Stimulated activated effector memory CD8-positive, alpha-beta T cell treated with anti-CD3 and anti-CD28 coated beads, Interleukin-12 subunit alpha, Interleukin-12 subunit beta, amount 100 ng/mL, for 72 hours (primary cell): ENCODE results near the gene TECR.
A peak's percentile ranks its signal among the peaks of the same experiment; 100 is the strongest.
"Not testable (repeated sequence)": the region's sequence is repeated elsewhere in the genome, so short reads cannot be mapped to it uniquely, and the experiment has no call there.

Experiments used
- ATAC-seq: fragments of 150-1000 bp; cut with Tn5 transposase; 2 replicates; pipeline ENCODE4 v1.10.0; 2021
- DNase-seq, 2 donors: peaks; one replicate each; pipeline ENCODE4 v3.0.0; 2021 to 2022; ENCODE audit warnings: low spot score in 2 of 2
- H3K27ac Mint-ChIP-seq: one replicate; pipeline ENCODE4 v1.8.0; 2022; ENCODE audit warnings: mild to moderate bottlenecking, mixed read lengths
- H3K36me3 Mint-ChIP-seq: one replicate; pipeline ENCODE4 v1.8.0; 2022; ENCODE audit warnings: mild to moderate bottlenecking, mixed read lengths
- H3K4me1 Mint-ChIP-seq: one replicate; pipeline ENCODE4 v1.8.0; 2022; ENCODE audit warnings: mixed read lengths
- H3K4me3 Mint-ChIP-seq: one replicate; pipeline ENCODE4 v1.8.0; 2022; ENCODE audit warnings: mild to moderate bottlenecking, mixed read lengths
- H3K9me3 Mint-ChIP-seq: one replicate; pipeline ENCODE4 v1.8.0; 2022; ENCODE audit warnings: mixed read lengths

TECR gene

GRCh38 chr19:14575428-14575980 lies 46.1 kb downstream of the TECR start:
- DNase-seq (no peak), ATAC-seq (no peak)
- H3K36me3 Mint-ChIP-seq, result peaks cover 4% of the 10 kb centered on the region
- peaks cover 31% of the 10 kb centered on the region for H3K4me1 Mint-ChIP-seq
- no peak overlapping the region for H3K27ac Mint-ChIP-seq
- H3K4me3 Mint-ChIP-seq, result no peak overlapping the region
- no peaks in the 10 kb centered on the region for H3K9me3 Mint-ChIP-seq

GRCh38 chr19:14576363-14576762 lies 47.0 kb downstream of the TECR start:
- H3K9me3 Mint-ChIP-seq, result no peaks in the 10 kb centered on the region
- no peak overlapping the region for H3K27ac Mint-ChIP-seq
- H3K4me1 Mint-ChIP-seq, result peaks cover 27% of the 10 kb centered on the region
- no peak overlapping the region for H3K4me3 Mint-ChIP-seq
- no peak for DNase-seq
- peaks cover 5% of the 10 kb centered on the region for H3K36me3 Mint-ChIP-seq
- ATAC-seq, result no peak

GRCh38 chr19:14577264-14577663 lies 47.9 kb downstream of the TECR start:
- no peaks in the 10 kb centered on the region for H3K9me3 Mint-ChIP-seq
- no peak for ATAC-seq
- peaks cover 5% of the 10 kb centered on the region for H3K36me3 Mint-ChIP-seq
- peaks cover 20% of the 10 kb centered on the region for H3K4me1 Mint-ChIP-seq
- no peak overlapping the region for H3K4me3 Mint-ChIP-seq
- peak overlapping the region; percentile 80 for H3K27ac Mint-ChIP-seq
- DNase-seq, result no peak

GRCh38 chr19:14577885-14578427 lies 48.6 kb downstream of the TECR start:
- no peak for DNase-seq
- ATAC-seq, result no peak
- Mint-ChIP-seq H3K9me3 (no peaks in the 10 kb centered on the region), H3K36me3 (peaks cover 5% of the 10 kb centered on the region), H3K27ac (peak overlapping the region; percentile 80), H3K4me3 (no peak overlapping the region), H3K4me1 (peaks cover 20% of the 10 kb centered on the region)

- peak; percentile 2 for ATAC-seq
- H3K36me3 Mint-ChIP-seq, result peaks cover 5% of the 10 kb centered on the region
- no peak overlapping the region for H3K4me3 Mint-ChIP-seq
- H3K4me1 Mint-ChIP-seq, result peaks cover 13% of the 10 kb centered on the region
- peak overlapping the region; percentile 12 for H3K27ac Mint-ChIP-seq
- DNase-seq, result no peak
- no peaks in the 10 kb centered on the region for H3K9me3 Mint-ChIP-seq
Observed at GRCh38 chr19:14580623-14581237, 51.3 kb downstream of the TECR start.

- peaks cover 22% of the 10 kb centered on the region for H3K4me1 Mint-ChIP-seq
- peak within 1 kb of the TSS; percentile 65 for H3K27ac Mint-ChIP-seq
- ATAC-seq (no peak), DNase-seq (no peak)
- H3K4me3 Mint-ChIP-seq, result peak within 1 kb of the TSS; percentile 39
- H3K36me3 Mint-ChIP-seq, result peaks cover 13% of the 10 kb centered on the region
- no peaks in the 10 kb centered on the region for H3K9me3 Mint-ChIP-seq
Observed at GRCh38 chr19:14582894-14583340, 53.5 kb downstream of the TECR start, which contains the start of gene CLEC17A. Gene CLEC17A, plus strand, starts transcription at chr19:14583084. Its CDS starts 77 bp downstream, at chr19:14583161.

GRCh38 chr19:14584372-14584771 lies 55.0 kb downstream of the TECR start:
- peak overlapping the region; percentile 39 for H3K4me3 Mint-ChIP-seq
- H3K4me1 Mint-ChIP-seq, result peaks cover 30% of the 10 kb centered on the region
- not testable (repeated sequence) for H3K27ac Mint-ChIP-seq, H3K9me3 Mint-ChIP-seq, ATAC-seq, DNase-seq
- H3K36me3 Mint-ChIP-seq, result peaks cover 13% of the 10 kb centered on the region

GRCh38 chr19:14585187-14585586 lies 55.8 kb downstream of the TECR start:
- Mint-ChIP-seq H3K4me1 (peaks cover 30% of the 10 kb centered on the region), H3K36me3 (peaks cover 13% of the 10 kb centered on the region), H3K27ac (peak overlapping the region; percentile 77), H3K4me3 (peak overlapping the region; percentile 27)
- not testable (repeated sequence) for H3K9me3 Mint-ChIP-seq
- ATAC-seq, result peak; percentile 97
- DNase-seq, result peak in 1 of 2 donors; percentile 72

GRCh38 chr19:14589433-14589832 lies 60.0 kb downstream of the TECR start:
- not testable (repeated sequence) for DNase-seq, H3K4me3 Mint-ChIP-seq, H3K9me3 Mint-ChIP-seq, H3K27ac Mint-ChIP-seq
- Mint-ChIP-seq H3K4me1 (peaks cover 25% of the 10 kb centered on the region), H3K36me3 (peaks cover 13% of the 10 kb centered on the region)
- peak; percentile 79 for ATAC-seq

GRCh38 chr19:14595558-14595957 lies 66.2 kb downstream of the TECR start:
- Mint-ChIP-seq H3K9me3 (peaks cover 7% of the 10 kb centered on the region), H3K4me3 (no peak overlapping the region), H3K36me3 (peaks cover 12% of the 10 kb centered on the region)

GRCh38 chr19:14599548-14600147 lies 70.3 kb downstream of the TECR start:
- H3K27ac Mint-ChIP-seq, result no peak overlapping the region
- H3K9me3 Mint-ChIP-seq, result peaks cover 7% of the 10 kb centered on the region
- no peak for DNase-seq
- peaks cover 16% of the 10 kb centered on the region for H3K4me1 Mint-ChIP-seq
- H3K4me3 Mint-ChIP-seq, result no peak overlapping the region
- peaks cover 7% of the 10 kb centered on the region for H3K36me3 Mint-ChIP-seq
- ATAC-seq, result no peak

More at GRCh38 chr19:14595558-14595957, 66.2 kb downstream of the TECR start:
- no peak overlapping the region for H3K27ac Mint-ChIP-seq
- peaks cover 12% of the 10 kb centered on the region for H3K4me1 Mint-ChIP-seq
- DNase-seq (no peak), ATAC-seq (no peak)

GRCh38 chr19:14603990-14604387 lies 74.6 kb downstream of the TECR start:
- peak overlapping the region; percentile 36 for H3K27ac Mint-ChIP-seq
- DNase-seq (no peak), ATAC-seq (no peak)
- H3K4me3 Mint-ChIP-seq, result no peak overlapping the region
- H3K4me1 Mint-ChIP-seq, result peaks cover 8% of the 10 kb centered on the region
- no peaks in the 10 kb centered on the region for H3K9me3 Mint-ChIP-seq
- peaks cover 5% of the 10 kb centered on the region for H3K36me3 Mint-ChIP-seq

GRCh38 chr19:14606627-14607026 lies 77.2 kb downstream of the TECR start:
- H3K4me1 Mint-ChIP-seq, result peaks cover 8% of the 10 kb centered on the region
- no peaks in the 10 kb centered on the region for H3K9me3 Mint-ChIP-seq
- ATAC-seq, result no peak
- no peak overlapping the region for H3K4me3 Mint-ChIP-seq
- H3K36me3 Mint-ChIP-seq, result peaks cover 5% of the 10 kb centered on the region
- H3K27ac Mint-ChIP-seq, result no peak overlapping the region
- DNase-seq, result no peak

GRCh38 chr19:14611051-14611450 lies 81.7 kb downstream of the TECR start:
- Mint-ChIP-seq H3K27ac (no peak overlapping the region), H3K4me3 (no peak overlapping the region), H3K4me1 (no peaks in the 10 kb centered on the region), H3K9me3 (no peaks in the 10 kb centered on the region), H3K36me3 (peaks cover 10% of the 10 kb centered on the region)
- ATAC-seq, result no peak
- DNase-seq, result no peak

- not testable (repeated sequence) for H3K4me1 Mint-ChIP-seq, H3K4me3 Mint-ChIP-seq, H3K27ac Mint-ChIP-seq, DNase-seq, H3K36me3 Mint-ChIP-seq, H3K9me3 Mint-ChIP-seq, ATAC-seq
Observed at GRCh38 chr19:14612242-14612641, 82.8 kb downstream of the TECR start.

- H3K4me3 Mint-ChIP-seq, result no peak overlapping the region
- H3K9me3 Mint-ChIP-seq, result peaks cover 2% of the 10 kb centered on the region
- no peak for DNase-seq
- peaks cover 10% of the 10 kb centered on the region for H3K36me3 Mint-ChIP-seq
- ATAC-seq, result no peak
- H3K4me1 Mint-ChIP-seq, result no peaks in the 10 kb centered on the region
- H3K27ac Mint-ChIP-seq, result no peak overlapping the region
Observed at GRCh38 chr19:14612657-14613056, 83.3 kb downstream of the TECR start.
